KOPT-K1 (cell line): ENCODE data around the gene CREBZF.
"Not testable (repeated sequence)": the region's sequence is repeated elsewhere in the genome, so short reads cannot be mapped to it uniquely, and the experiment has no call there.

Source experiments
- H3K27ac ChIP-seq: fragments of 200-600 bp; sonication (generic); 2 replicates; pipeline ENCODE4 v1.5.1; 2016; ENCODE audit warnings: antibody characterized with exemption, mild to moderate bottlenecking, low read depth, low read length; ENCODE audit not compliant: poor library complexity, severe bottlenecking
- H3K36me3 ChIP-seq: fragments of 200-600 bp; sonication (generic); 2 replicates; pipeline ENCODE4 v1.5.1; 2017; ENCODE audit warnings: antibody characterized with exemption, mild to moderate bottlenecking, low read length, moderate library complexity; ENCODE audit not compliant: insufficient read depth
- H3K9me3 ChIP-seq: fragments of 200-600 bp; sonication (generic); 2 replicates; pipeline ENCODE4 v1.5.1; 2017; ENCODE audit warnings: antibody characterized with exemption, low read length, mild to moderate bottlenecking; ENCODE audit not compliant: insufficient read depth, poor library complexity, severe bottlenecking

Gene CREBZF

DNA sequence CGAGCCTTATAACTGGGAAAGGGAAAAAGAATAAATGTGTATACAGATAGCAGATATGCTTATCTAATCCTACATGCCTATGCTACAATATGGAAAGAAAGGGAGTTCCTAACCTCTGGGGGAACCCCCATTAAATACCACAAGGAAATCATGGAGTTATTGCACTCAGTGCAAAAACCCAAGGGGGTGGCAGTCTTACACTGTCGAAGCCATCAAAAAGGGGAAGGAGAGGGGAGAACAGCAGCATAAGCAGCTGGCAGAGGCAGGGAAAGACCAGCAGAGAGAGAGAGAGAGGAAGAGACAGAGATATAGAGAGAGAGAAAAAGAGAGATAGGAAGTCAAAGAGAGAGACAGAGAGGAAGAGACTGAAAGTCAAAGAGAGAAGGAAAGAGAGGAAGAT, 53.3 kb downstream of the CREBZF start:
- H3K36me3 ChIP-seq, H3K27ac ChIP-seq, H3K9me3 ChIP-seq: not testable (repeated sequence)
